SK-N-SH treated with all-trans-retinoic acid at 6 μM for 48 hours (cell line): ENCODE data around the gene PPFIA1.

Experiments
- ARNTL ChIP-seq: fragments of 450-650 bp; formaldehyde crosslinking; IDR thresholded peaks from 2 replicates; pipeline ENCODE4 v1.5.0; 2020; ENCODE audit warnings: low read depth, mild to moderate bottlenecking, moderate library complexity, borderline replicate concordance
- ESRRG ChIP-seq: fragments of 250-450 bp; sonication (Bioruptor Pico); IDR thresholded peaks from 2 replicates; pipeline ENCODE4 v1.6.1; 2021; ENCODE audit warnings: mild to moderate bottlenecking
- ZC3H10 ChIP-seq: fragments of 250-450 bp; sonication (Bioruptor Pico); IDR thresholded peaks from 2 replicates; pipeline ENCODE4 v1.5.1; 2021; ENCODE audit warnings: mild to moderate bottlenecking, moderate library complexity

DNA sequence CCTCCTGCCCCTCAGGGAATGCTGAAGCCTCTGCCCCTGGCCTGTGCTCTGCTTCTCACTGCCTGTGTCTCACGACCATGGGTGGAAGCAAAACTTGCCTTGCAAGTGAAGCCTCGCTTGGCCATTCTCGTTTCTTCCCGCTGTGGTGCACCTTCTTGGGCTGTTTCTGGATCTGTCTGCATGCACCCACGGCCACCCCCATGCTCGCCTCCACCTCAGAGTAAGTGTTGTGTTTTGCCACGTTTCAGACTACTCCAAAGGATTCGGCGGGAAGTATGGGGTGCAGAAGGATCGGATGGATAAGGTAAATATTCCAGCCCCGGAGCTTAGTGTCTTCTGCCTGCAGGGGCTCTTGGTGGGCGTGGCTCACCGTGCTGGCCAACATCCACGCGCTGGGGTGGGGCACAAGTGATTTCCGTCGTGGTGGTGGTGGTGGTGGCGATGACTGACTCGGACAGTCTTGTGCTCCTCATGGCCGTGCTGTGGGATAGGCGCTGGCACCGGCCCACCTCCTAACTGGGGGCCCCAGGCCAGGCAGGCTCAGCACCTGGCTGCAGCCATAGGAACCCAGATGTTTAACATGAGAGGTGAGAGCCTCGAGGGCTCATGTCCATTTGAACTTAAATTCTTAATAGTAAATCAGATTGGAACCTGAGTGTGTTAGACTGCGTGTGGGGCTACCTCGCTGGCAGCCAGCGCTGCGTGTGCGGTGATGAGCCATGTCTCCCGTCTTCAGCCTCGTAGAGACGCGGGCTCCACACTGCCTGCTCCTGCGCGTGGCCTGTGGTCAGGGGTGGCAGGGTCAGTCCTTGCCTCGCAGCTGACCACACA lies 152.4 kb downstream of the PPFIA1 start:
- no peak for TF ChIP-seq ESRRG (CRISPR knock-in tag)
- no peak for TF ChIP-seq ARNTL (CRISPR knock-in tag)
- TF ChIP-seq ZC3H10 = no peak
